ENCODE measurements around the gene DEAF1.

DEAF1 gene

DNA sequence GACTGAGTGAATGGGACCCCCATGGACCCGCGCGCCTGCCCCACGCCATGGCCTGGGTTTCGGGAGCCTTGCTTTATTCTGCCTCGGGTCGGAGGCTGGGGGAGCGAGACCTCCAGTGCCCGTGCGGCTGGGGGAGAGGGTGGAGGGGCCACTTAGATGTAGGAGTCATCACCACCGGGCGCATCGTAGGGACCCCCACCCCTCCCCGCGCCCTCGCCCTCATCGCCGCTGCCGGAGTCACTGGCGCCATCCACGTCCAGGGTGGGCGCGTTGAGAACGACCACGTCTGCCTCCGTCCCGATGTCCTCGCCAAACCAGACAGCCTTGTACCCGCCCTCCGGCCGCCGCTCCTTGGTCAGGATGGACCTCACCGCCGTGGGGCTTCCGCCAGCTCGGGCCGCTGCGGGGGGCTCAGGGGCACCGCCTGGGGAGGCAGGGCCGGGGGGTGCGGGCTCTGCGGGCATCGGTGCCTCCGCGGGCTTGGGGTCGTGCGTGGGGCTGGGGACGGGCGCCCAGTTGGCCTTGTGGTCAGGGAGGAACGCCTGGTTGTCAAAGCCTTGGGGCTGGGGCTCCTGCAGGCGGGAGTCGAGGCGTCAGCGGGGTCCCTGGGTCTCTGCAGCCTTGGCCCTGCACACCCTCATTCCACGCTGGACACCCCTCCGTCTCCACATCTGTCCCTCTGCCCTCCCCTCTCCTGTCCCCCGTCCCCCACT is 77.7 kb downstream of the DEAF1 start:
- DNase-seq (ENCODE audit: insufficient read length, low spot score) (no peak), FAIRE-seq (no peak)
- no peak for TF ChIP-seq POLR2A (IDR thresholded peaks at IDR 0.05; ENCODE audit: low read depth, low read length)
- TF ChIP-seq PAX5 (IDR thresholded peaks at IDR 0.05; ENCODE audit: insufficient read depth, low read length, severe bottlenecking): no peak
- no peak for TF ChIP-seq TAF1 (IDR thresholded peaks at IDR 0.05; ENCODE audit: low read depth, low read length)
- no peak for TF ChIP-seq SPI1 (IDR thresholded peaks at IDR 0.05; ENCODE audit: low read depth, low read length)
- no peak for TF ChIP-seq POU2F2 (IDR thresholded peaks at IDR 0.05; ENCODE audit: low read depth, low read length)
- TF ChIP-seq POLR2AphosphoS5 (IDR thresholded peaks at IDR 0.05; ENCODE audit: low read depth, low read length): no peak

GRCh38 chr11:616320-617198 is 78.5 kb downstream of the DEAF1 start:
- FAIRE-seq: no peak

DNA sequence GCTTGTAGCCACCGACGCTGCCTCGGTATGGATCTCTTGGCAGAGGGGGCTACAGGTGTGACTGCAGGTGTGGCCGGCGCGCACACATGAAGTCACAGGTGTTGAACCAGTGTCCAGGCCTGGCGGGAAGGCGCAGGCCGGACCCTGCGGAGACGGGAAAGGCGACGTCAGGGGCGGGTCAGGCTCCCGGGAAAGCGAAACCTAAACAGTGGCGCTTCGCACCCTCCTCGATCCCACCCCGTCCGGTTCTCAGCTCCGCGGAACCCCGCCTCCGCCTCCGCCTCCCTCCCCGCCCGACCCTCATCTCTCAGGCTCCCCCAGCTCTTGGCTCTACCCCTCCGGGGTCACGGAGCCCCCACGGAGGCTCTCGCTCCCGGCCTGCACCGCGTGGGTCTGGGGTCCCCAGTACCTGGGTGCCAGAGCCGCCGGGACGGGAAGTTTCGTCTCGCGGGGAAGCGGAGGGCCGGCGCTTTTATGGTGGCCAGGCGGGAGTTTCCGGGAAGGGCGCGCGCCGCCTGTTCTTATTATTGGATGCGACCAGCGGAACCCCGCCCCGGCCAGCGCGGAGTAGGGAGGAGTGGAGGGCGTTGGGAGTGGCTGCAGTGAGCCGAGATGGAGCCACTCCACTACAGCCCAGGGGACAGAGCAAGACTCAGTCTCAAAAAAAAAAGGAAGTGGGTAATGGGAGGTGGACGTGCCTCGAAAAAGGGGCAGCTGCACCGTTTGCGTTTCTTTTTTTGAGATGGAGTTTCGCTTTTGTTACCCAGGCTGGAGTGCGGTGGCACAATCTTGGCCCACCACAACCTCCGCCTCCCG is 79.3 kb downstream of the DEAF1 start, which contains the start of gene IRF7:
Gene IRF7, minus strand, starts transcription at position 447 of the 816 bp plus-strand sequence. CDS start 586 bp downstream, outside the sequence.
- FAIRE-seq: peak; percentile 97
- peak; percentile 96 for DNase-seq (ENCODE audit: insufficient read length, low spot score)

More at GRCh38 chr11:616320-617198, 78.5 kb downstream of the DEAF1 start:
- TF ChIP-seq POLR2A (IDR thresholded peaks at IDR 0.05; ENCODE audit: low read depth, low read length) (no peak), POU2F2 (IDR thresholded peaks at IDR 0.05; ENCODE audit: low read depth, low read length) (no peak), TAF1 (IDR thresholded peaks at IDR 0.05; ENCODE audit: low read depth, low read length) (no peak), SPI1 (IDR thresholded peaks at IDR 0.05; ENCODE audit: low read depth, low read length) (no peak), PAX5 (IDR thresholded peaks at IDR 0.05; ENCODE audit: insufficient read depth, low read length, severe bottlenecking) (no peak), POLR2AphosphoS5 (IDR thresholded peaks at IDR 0.05; ENCODE audit: low read depth, low read length) (no peak)
- no peak for DNase-seq (ENCODE audit: insufficient read length, low spot score)

GRCh38 chr11:614623-615503 is 80.2 kb downstream of the DEAF1 start:
- peak; percentile 32; the same call in 1 of the 2 replicates for TF ChIP-seq TAF1 (IDR thresholded peaks at IDR 0.05; ENCODE audit: low read depth, low read length)
- TF ChIP-seq POU2F2 (IDR thresholded peaks at IDR 0.05; ENCODE audit: low read depth, low read length): no peak
- DNase-seq (ENCODE audit: insufficient read length, low spot score): no peak
- FAIRE-seq: no peak

More for the DNA sequence above, 79.3 kb downstream of the DEAF1 start, which contains the start of gene IRF7:
- peak; percentile 85 for TF ChIP-seq POLR2A (IDR thresholded peaks at IDR 0.05; ENCODE audit: low read depth, low read length)
- TF ChIP-seq TAF1 (IDR thresholded peaks at IDR 0.05; ENCODE audit: low read depth, low read length): peak; percentile 58
- TF ChIP-seq POU2F2 (IDR thresholded peaks at IDR 0.05; ENCODE audit: low read depth, low read length): peak; percentile 5; the same call in 1 of the 2 replicates
- peak; percentile 90 for TF ChIP-seq POLR2AphosphoS5 (IDR thresholded peaks at IDR 0.05; ENCODE audit: low read depth, low read length)
- peak; percentile 98 for TF ChIP-seq SPI1 (IDR thresholded peaks at IDR 0.05; ENCODE audit: low read depth, low read length)
- no peak for TF ChIP-seq PAX5 (IDR thresholded peaks at IDR 0.05; ENCODE audit: insufficient read depth, low read length, severe bottlenecking)

- TF ChIP-seq POU2F2 (IDR thresholded peaks at IDR 0.05; ENCODE audit: low read depth, low read length) (peak; percentile 29; the same call in 1 of the 2 replicates), POLR2A (IDR thresholded peaks at IDR 0.05; ENCODE audit: low read depth, low read length) (no peak), SPI1 (IDR thresholded peaks at IDR 0.05; ENCODE audit: low read depth, low read length) (no peak), PAX5 (IDR thresholded peaks at IDR 0.05; ENCODE audit: insufficient read depth, low read length, severe bottlenecking) (no peak), POLR2AphosphoS5 (IDR thresholded peaks at IDR 0.05; ENCODE audit: low read depth, low read length) (no peak; the same call in 1 of the 2 replicates)
- DNase-seq (ENCODE audit: insufficient read length, low spot score) (no peak), FAIRE-seq (peak; percentile 28)
These were observed 80.9 kb downstream of the DEAF1 start for GRCh38 chr11:614021-614622.

DNA sequence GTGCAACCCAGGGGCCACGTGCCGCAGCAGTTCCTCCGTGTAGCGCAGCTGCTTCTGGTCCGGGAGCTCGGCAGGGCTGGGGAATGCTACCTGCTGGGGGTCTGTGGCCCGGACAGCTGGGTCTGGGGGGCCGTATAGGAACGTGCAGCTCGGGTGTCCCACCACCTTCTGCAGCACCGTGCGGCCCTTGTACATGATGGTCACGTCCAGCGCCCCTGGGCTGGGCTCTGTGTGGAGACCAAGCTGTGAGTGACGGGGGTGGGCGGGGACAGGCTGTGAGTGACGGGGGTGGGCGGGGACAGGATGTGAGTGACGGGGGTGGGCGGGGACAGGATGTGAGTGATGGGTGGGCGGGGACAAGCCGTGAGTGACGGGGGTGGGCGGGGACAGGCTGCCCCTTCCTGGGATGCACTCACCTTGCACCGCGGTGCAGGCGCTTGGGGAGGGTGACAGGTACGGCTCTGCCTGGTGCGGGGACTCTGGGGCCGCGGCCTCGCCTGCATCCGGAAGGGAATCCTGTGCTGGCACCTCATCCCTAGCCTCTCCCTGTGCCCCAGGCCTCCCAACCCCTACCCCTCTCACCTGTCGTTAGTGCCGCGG is 81.6 kb downstream of the DEAF1 start:
- FAIRE-seq: peak; percentile 95
- peak; percentile 72 for DNase-seq (ENCODE audit: insufficient read length, low spot score)
- TF ChIP-seq POLR2A (IDR thresholded peaks at IDR 0.05; ENCODE audit: low read depth, low read length): peak; percentile 31; the same call in 1 of the 2 replicates
- no peak for TF ChIP-seq PAX5 (IDR thresholded peaks at IDR 0.05; ENCODE audit: insufficient read depth, low read length, severe bottlenecking)
- TF ChIP-seq POLR2AphosphoS5 (IDR thresholded peaks at IDR 0.05; ENCODE audit: low read depth, low read length): 0 out of 2 replicates have a peak, but pooled peaks have one; percentile 35
- TF ChIP-seq TAF1 (IDR thresholded peaks at IDR 0.05; ENCODE audit: low read depth, low read length): 0 out of 2 replicates have a peak, but pooled peaks have one; percentile 28

GRCh38 chr11:612961-613300 is 82.1 kb downstream of the DEAF1 start:
- DNase-seq (ENCODE audit: insufficient read length, low spot score) (no peak), FAIRE-seq (no peak)
- peak; percentile 44; the same call in 1 of the 2 replicates for TF ChIP-seq POLR2AphosphoS5 (IDR thresholded peaks at IDR 0.05; ENCODE audit: low read depth, low read length)
- TF ChIP-seq POU2F2 (IDR thresholded peaks at IDR 0.05; ENCODE audit: low read depth, low read length): no peak
